ENCODE measurements around the gene UGCG. TPM values are rescaled to one million over a fixed set of nuclear protein-coding genes. Genes with fewer than 3 reads are reported as not detected.

The UGCG gene
- total and polyA plus RNA-seq, 2 of the 8 experiments (the other 6 are each of a cell fraction or from before 2014, with no cell fraction given), result 14.9 to 34.0 TPM

DNA sequence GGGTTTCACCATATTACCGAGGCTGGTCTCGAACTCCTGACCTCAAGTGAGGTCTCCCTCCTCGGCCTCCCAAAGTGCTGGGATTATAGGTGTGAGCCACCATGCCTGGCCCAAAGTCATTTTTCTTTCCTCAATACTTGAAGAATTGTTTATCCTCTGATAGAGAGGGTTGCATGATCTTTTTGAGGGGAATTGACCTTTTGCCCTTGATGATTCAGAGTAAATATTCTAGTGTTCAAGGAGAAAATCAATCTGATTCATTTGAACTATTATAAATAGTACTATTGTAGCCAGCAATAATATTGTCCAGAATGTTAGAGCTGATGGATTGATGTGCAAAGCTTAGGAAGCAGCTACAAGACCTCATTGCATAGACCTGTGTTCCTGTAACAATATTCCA lies 47.1 kb downstream of the UGCG start:
- Histone ChIP-seq H2BK20ac (ENCODE audit: low read length) (no peak overlapping the region), H3K4me3 (ENCODE audit: extremely low read depth in 1 of 4, insufficient read depth in 2 of 4, low read depth in 3 of 4, low read length in 4 of 4) (no peak overlapping the region), H4K8ac (ENCODE audit: extremely low read depth, insufficient read depth, low read length) (no peak overlapping the region), H3K4me1 (replicated peaks in 1 of 4; ENCODE audit: control insufficient read depth in 3 of 4, insufficient read depth in 4 of 4, low read length in 3 of 4) (no peaks in the 10 kb centered on the region), H3K36me3 (ENCODE audit: control insufficient read depth in 2 of 4, insufficient read depth in 4 of 4, low read length in 3 of 4) (no peaks in the 10 kb centered on the region), H2AK5ac (ENCODE audit: low read depth, low read length) (no peak overlapping the region), H2BK120ac (replicated peaks; ENCODE audit: low read depth, low read length) (no peak overlapping the region), H3K79me2 (ENCODE audit: control insufficient read depth in 1 of 2, insufficient read depth in 2 of 2, low read length in 2 of 2) (no peaks in the 10 kb centered on the region), H2AFZ (ENCODE audit: low read length) (no peak overlapping the region; the same call in 1 of the 2 replicates), H2BK15ac (ENCODE audit: low read length) (no peak overlapping the region), H2BK12ac (ENCODE audit: low read depth, low read length) (no peak overlapping the region), H3K23me2 (ENCODE audit: low read depth, low read length) (no peaks in the 10 kb centered on the region), H4K5ac (ENCODE audit: insufficient read length, low read depth, low read length) (no peak overlapping the region), H4K20me1 (replicated peaks in 1 of 2; ENCODE audit: control insufficient read depth in 1 of 2, insufficient read depth in 2 of 2, low read length in 2 of 2) (no peaks in the 10 kb centered on the region), H4K91ac (replicated peaks; ENCODE audit: insufficient read length, low read length) (no peak overlapping the region), H3K9ac (replicated peaks in 1 of 4; ENCODE audit: extremely low read depth in 1 of 4, low read depth in 3 of 4, low read length in 3 of 4) (no peak overlapping the region), H2BK5ac (ENCODE audit: low read depth, low read length) (no peak overlapping the region), H3K4ac (replicated peaks; ENCODE audit: insufficient read length, low read depth, low read length) (no peak overlapping the region), H3K27me3 (replicated peaks in 1 of 4; ENCODE audit: control insufficient read depth in 3 of 4, extremely low read depth in 1 of 4, insufficient read depth in 3 of 4, low read length in 3 of 4) (no peaks in the 10 kb centered on the region), H3K27ac (ENCODE audit: low read depth, low read length) (no peak overlapping the region), H3K4me2 (ENCODE audit: insufficient read depth in 1 of 2, low read depth in 2 of 2, low read length in 2 of 2) (no peak overlapping the region), H3K14ac (ENCODE audit: insufficient read length) (no peak overlapping the region), H3K9me3 (ENCODE audit: insufficient read depth in 2 of 2, low read depth in 1 of 2, low read length in 1 of 2) (no peaks in the 10 kb centered on the region), H3K56ac (replicated peaks; ENCODE audit: insufficient read length, low read depth, low read length) (no peak overlapping the region), H3K18ac (ENCODE audit: extremely low read depth, low read length) (no peak overlapping the region), H3K79me1 (ENCODE audit: low read depth, low read length) (no peaks in the 10 kb centered on the region), H3K23ac (ENCODE audit: insufficient read length) (no peak overlapping the region)
- 81% methylated on average over 3 of the region's 3 CpGs; no CpG with 5 or more reads in 1 of the 2 experiments for WGBS, 2 experiments (ENCODE audit: extremely low coverage in 1 of 2, insufficient coverage in 1 of 2, insufficient read length in 1 of 2, insufficient replicate concordance in 2 of 2, low coverage in 1 of 2, low lambda C conversion rate in 2 of 2, missing lambda C conversion rate in 1 of 2)
- POLR2A ChIA-PET (ENCODE audit: partially characterized antibody), result no interaction called here
- no peak for TF ChIP-seq TAF1 (IDR thresholded peaks at IDR 0.05; ENCODE audit: low read depth, low read length)
- no peak for TF ChIP-seq BACH1 (IDR thresholded peaks at IDR 0.05; ENCODE audit: low read length)
- TF ChIP-seq, protein P1, sequence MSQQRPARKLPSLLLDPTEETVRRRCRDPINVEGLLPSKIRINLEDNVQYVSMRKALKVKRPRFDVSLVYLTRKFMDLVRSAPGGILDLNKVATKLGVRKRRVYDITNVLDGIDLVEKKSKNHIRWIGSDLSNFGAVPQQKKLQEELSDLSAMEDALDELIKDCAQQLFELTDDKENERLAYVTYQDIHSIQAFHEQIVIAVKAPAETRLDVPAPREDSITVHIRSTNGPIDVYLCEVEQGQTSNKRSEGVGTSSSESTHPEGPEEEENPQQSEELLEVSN (IDR thresholded peaks at IDR 0.05), result no peak
- no peak for TF ChIP-seq CHD2 (IDR thresholded peaks at IDR 0.05; ENCODE audit: low read length)
- no peak for TF ChIP-seq JUND (IDR thresholded peaks at IDR 0.05; ENCODE audit: low read length)
- TF ChIP-seq, protein P2, sequence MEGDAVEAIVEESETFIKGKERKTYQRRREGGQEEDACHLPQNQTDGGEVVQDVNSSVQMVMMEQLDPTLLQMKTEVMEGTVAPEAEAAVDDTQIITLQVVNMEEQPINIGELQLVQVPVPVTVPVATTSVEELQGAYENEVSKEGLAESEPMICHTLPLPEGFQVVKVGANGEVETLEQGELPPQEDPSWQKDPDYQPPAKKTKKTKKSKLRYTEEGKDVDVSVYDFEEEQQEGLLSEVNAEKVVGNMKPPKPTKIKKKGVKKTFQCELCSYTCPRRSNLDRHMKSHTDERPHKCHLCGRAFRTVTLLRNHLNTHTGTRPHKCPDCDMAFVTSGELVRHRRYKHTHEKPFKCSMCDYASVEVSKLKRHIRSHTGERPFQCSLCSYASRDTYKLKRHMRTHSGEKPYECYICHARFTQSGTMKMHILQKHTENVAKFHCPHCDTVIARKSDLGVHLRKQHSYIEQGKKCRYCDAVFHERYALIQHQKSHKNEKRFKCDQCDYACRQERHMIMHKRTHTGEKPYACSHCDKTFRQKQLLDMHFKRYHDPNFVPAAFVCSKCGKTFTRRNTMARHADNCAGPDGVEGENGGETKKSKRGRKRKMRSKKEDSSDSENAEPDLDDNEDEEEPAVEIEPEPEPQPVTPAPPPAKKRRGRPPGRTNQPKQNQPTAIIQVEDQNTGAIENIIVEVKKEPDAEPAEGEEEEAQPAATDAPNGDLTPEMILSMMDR (IDR thresholded peaks at IDR 0.05; ENCODE audit: control extremely low read depth in 1 of 3, insufficient read depth in 1 of 3, low read depth in 1 of 3, low read length in 3 of 3), result no peak
- TF ChIP-seq CTBP2 (IDR thresholded peaks at IDR 0.05; ENCODE audit: borderline replicate concordance, insufficient read depth, insufficient read length, low read length), result no peak
- no peak for TF ChIP-seq JUN (IDR thresholded peaks at IDR 0.05; ENCODE audit: low read depth, low read length)
- TF ChIP-seq RXRA (IDR thresholded peaks at IDR 0.05; ENCODE audit: insufficient read depth, low read depth, low read length), result no peak
- TF ChIP-seq RNF2 (IDR thresholded peaks at IDR 0.05; ENCODE audit: borderline replicate concordance, low read depth, low read length, missing control alignments, poor library complexity, severe bottlenecking), result no peak
- TF ChIP-seq SUZ12 (IDR thresholded peaks at IDR 0.05; ENCODE audit: low read length), result no peak
- CTCF ChIA-PET (ENCODE audit: partially characterized antibody), result interaction anchor here (1.0 to 1.3 kb wide), 3 partner anchors 8 to 19 kb away, joined by 3 read pairs; no protein-coding TSS in a partner anchor
- no peak for DNase-seq (ENCODE audit: low read depth in 1 of 2, low spot score in 2 of 2)
- FAIRE-seq, result no peak

All from H1 (cell line).